Stimulated activated naive CD8-positive, alpha-beta T cell treated with anti-CD3 and anti-CD28 coated beads, Interleukin-15, Interleukin-2, amounts not matched to agents 100 U/mL and 50 U/mL, for 24 hours (primary cell): Measurements from ENCODE around the gene PRR16.

Source experiments
- ATAC-seq: fragments of 150-1000 bp; cut with Tn5 transposase; one replicate; pipeline ENCODE4 v1.10.0; 2021
- DNase-seq: peaks from one replicate; pipeline ENCODE4 v3.0.0; 2021

PRR16 gene

DNA sequence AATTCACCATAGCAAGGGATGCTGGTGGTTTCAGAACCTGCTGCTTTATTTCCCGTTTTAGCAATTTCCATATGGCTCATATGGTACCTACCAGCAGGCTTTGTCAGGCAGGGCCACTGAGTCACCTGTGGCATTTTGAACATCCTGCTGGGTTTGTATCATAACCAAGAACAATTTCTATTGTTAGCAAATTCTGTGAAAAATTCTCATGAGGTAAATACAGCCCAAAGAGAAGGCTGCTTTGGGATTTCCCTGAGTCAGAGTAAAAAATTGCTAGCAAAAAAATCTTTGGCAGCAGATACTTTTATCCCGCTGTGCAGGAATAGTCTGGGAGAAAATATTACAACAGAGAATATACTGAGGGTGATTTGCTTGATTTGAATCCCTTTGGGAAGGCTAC lies 52.7 kb downstream of the PRR16 start:
- DNase-seq (no peak), ATAC-seq (no peak)

GRCh38 chr5:120517607-120518252 lies 53.6 kb downstream of the PRR16 start:
- no peak for ATAC-seq
- DNase-seq: no peak

- DNase-seq: no peak
- ATAC-seq: no peak
Measured at GRCh38 chr5:120518581-120518980, 54.5 kb downstream of the PRR16 start.

DNA sequence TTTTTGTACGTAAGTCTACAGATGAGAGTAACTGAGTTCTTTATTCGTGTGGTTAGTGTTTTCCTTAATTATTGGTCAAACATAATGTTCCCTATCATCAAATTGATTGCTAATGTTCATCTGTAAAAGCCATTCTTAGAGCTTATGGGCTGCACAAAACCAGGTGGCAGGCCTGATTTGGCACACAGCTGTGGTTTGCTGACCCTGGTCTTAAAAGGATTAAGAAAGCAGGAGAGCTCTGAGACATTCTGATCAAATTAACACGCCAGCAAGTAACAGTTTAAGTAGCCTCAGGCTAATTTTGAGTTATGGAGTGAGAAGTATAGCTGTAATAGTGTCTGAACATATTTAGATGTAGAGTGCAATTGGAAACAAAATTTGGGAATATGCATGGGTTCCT lies 63.2 kb downstream of the PRR16 start:
- DNase-seq: no peak
- ATAC-seq: no peak

DNA sequence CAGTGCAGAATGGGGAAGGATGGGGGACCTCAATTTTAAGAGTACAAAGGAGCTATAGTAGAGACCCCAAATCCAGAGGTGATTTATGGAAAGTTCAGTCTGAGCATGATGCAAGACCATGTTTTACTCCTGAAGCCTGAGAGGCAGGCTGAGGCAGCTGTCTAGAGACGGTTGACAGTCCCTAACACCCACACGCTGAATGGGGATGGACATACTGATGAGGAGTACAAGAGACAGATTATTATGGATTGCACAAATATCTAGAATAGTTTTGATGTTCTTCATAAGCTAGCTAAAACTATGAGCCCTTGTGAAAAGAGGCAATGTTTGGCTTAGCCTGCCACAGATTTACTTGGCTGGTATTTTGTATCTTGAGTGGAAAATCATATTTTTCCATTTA lies 64.5 kb downstream of the PRR16 start:
- ATAC-seq (no peak), DNase-seq (no peak)

DNA sequence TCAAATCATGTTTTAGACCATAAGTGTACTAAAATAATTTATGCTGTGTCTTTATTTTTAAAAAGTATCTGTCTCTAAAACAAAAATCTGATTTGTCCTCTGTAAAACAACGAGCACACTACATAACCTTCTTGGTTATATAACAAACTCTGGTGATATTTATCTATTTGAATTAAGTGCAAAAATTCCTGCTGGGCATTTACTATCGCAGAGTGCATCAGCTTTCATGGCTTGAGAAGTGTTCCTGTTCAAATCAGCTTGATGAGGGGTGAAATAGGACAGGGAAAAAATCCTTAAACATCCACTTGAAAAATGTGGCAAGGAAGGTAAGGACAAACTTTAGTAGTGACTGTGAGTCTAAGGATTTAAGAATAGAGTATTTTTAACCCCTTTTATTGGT lies 65.3 kb downstream of the PRR16 start:
- ATAC-seq: no peak
- no peak for DNase-seq

DNA sequence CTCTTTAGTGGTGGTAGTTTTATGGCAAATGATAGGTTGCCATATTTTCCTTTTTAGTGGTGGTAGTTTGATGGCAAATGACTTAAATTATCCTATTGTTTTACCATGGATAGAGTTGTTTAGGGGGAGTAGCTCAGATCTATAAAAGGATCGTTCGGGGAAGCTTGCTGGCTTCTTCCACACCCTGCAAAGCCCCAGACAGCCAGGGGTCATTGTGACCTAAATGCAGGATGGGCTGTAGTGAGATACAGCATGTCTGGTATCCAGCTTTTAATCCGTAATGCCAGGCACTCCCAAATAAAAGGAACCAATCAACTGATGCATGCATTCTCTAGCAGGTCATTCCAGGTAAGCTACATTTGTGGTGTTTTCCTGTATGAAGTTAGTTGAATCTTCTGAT lies 67.1 kb downstream of the PRR16 start:
- no peak for DNase-seq
- ATAC-seq: no peak

DNA sequence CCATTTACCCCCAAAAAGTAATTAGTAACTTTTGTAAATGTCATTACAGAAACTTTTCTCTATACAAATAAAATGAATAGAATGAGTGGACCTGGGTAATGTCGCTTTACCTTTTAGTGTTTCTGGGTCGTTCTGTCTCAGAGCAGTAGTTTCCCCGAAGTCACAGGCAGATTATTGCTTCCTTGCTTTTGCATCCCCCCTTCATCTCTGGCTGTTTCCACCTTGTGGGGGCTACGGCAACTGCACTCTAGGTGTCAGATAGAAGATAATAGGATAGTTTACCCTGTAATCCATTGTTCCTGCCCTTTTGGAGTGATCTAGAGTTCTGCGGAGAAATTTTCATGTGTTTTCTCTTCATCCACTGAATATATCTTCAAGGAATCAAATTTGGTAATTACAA lies 68.7 kb downstream of the PRR16 start:
- ATAC-seq: no peak
- no peak for DNase-seq

DNA sequence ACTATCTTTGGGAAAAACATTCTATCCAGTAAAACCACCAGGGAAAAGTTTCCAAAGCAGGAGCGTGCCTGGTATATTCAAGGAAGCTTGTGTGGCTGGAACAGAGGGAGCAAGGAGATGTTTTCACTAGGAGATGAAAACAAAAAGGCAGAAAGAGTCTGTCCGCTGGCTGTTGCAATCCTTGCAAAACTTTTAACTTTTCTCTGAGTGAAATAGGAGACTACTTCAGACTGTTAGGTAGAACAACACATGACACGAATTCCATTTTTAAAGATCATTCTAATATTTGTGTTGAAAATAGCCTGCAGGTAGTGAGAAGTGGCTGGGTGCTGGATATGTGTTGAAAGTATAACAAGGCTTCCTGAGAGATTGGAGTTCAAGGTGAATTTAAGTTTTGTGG lies 69.5 kb downstream of the PRR16 start:
- DNase-seq (no peak), ATAC-seq (no peak)

GRCh38 chr5:120535900-120536299 lies 71.8 kb downstream of the PRR16 start:
- no peak for ATAC-seq

GRCh38 chr5:120538149-120538548 lies 74.0 kb downstream of the PRR16 start:
- ATAC-seq: no peak
- DNase-seq: no peak

More at GRCh38 chr5:120535900-120536299, 71.8 kb downstream of the PRR16 start:
- DNase-seq: no peak

DNA sequence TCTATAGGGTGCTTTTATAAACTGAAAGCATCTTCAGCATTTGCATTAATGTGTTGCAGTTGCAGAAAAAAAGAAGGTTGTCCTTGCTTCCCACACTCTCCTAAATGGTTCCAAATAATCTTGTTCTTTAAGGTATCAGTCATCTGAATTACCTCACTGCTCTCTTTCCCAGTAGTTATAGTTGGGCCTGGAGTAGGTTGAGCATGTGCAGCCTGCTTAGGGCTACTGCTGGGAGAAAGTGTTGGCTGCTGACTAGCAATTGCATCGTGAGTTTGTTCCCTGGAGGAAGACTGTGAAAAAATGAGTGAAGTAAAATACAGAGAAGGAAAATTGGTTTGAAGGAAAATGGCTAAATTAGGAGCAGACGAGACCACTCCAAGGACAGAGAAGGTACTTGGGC lies 74.5 kb downstream of the PRR16 start:
- DNase-seq (no peak), ATAC-seq (no peak)

DNA sequence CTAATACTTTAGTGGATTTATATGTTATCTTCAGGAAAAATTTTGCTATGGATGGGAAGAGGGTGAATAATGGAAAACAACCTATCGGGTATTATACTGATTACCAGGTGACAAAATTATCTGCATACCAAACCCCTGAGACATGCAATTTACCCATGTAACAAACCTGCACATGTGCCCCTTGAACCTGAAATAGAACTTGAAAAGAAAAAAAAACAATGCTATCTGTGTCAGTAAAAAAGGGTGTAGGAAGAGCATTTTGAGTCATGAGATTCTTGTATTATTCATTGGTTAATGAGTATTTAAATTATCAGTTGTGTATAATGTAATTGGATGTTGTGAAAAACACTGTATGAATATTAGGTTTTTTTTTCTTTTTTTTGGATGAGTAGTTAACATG lies 75.4 kb downstream of the PRR16 start:
- DNase-seq (no peak), ATAC-seq (no peak)

DNA sequence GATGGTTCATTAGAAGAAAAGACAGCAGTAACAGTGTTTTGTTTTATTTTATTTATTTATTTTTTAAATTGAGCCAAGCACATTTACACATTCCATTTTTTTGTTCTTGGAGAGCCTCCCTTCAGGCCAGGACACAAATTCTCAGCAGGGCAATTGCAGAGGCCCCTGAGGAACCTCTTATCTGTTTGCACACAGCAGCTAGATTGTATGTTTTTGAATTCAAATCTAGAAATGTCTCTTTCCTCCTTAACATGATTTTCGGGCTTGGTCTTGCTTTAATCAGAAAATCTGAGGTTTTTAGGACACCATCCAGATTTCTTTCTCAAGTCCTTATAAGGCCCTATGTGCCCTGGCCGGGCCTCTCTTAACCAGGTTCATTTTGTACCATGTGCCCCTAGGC lies 76.0 kb downstream of the PRR16 start:
- ATAC-seq (no peak), DNase-seq (no peak)

- no peak for ATAC-seq
- DNase-seq: no peak
Measured at GRCh38 chr5:120544043-120544442, 79.9 kb downstream of the PRR16 start.

DNA sequence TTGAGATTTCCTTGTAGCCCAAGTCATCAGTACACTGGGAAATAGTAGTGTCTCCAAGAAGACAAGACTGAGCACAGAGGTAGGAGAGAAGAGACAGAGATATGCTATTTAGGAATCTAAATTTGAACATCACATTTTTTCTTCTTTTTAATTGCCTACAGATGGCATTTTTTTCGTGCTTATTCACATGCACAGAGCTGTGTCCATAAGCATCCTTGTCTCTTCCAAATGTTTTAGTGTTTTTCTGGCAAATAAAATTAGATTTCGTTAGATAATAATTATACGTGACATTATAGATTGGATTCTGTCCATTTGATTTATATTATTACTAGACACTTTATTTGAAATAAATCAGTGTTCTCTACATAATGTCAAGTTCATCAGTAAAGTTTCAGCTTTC lies 80.9 kb downstream of the PRR16 start:
- DNase-seq (no peak), ATAC-seq (no peak)

DNA sequence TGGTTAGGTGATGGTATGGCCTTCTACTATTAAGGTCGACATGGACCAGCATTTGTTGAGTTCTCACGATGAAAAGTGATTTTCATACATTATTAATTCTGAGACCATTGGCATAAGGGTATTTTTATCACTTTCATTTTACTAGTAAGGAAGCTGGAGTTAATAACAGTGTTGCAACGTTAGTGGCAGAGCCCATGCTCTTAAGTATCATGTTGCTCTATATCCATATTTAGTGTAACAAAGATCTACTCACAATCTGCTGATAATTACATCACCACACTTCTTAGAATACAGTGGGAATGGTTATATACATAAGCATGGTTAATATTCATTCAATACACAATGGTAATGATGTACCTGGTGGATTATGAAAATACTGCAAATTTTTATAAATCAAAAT lies 81.9 kb downstream of the PRR16 start:
- DNase-seq (no peak), ATAC-seq (no peak)

DNA sequence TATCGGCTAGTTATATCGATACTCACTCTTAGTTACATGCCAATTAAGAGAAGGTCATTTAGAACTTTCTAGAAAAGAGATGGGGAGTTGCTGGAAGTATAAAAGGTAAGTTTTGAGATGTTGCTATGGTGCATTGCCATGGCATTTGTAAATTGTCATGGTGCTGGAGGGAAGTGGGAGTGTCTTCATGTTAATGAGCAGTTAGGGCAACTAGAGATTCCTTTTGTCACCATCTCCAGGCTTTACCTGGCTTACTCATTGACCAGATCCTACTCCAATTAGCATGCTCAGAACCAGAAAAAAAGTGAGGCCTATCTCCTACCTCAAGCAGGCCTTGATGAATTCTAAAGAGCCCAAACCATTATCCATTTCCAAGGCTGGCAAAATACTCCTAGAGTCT lies 82.8 kb downstream of the PRR16 start:
- DNase-seq (no peak), ATAC-seq (no peak)

GRCh38 chr5:120550358-120550757 lies 86.3 kb downstream of the PRR16 start:
- ATAC-seq: no peak

GRCh38 chr5:120552638-120553037 lies 88.5 kb downstream of the PRR16 start:
- ATAC-seq (no peak), DNase-seq (no peak)

More at GRCh38 chr5:120550358-120550757, 86.3 kb downstream of the PRR16 start:
- DNase-seq: no peak

DNA sequence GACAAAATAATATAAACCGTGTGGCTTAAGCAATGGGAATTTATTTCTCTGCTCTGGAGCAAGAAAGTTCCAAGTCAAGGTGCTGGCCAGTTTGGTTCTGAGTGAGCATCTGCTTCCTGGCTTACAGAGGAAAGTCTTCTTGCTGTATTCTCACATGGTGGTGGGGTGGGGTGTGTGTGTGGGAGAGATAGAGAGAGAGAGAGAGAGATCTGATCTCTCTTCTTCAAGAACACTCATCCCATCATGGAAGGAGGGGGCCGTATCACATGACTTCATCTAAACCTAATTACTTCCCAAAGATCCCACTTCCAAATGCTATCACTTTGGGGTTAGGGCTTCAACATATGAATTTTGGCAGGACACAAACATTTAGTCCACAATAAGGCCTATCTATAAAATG lies 91.2 kb downstream of the PRR16 start:
- DNase-seq (no peak), ATAC-seq (no peak)

DNA sequence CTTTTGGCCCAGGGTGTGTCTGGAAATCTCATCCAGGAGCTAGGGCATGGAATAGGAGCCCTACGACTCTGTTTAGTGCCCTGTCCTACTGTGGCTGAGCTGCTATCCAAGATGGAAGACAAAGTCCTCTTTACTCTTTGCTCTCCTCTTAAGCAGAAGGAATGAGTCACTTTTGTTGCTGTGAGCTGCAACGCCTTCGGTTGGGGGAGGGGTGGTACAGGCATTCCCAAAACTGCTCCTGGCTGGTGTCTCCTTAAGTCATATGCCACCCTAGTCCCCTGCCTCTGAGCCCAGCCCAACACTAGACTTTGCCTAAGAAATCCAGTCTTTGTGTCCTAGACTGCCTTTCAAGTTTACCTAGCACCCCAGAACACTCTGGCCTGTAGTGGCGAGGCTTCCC lies 99.9 kb downstream of the PRR16 start:
- ATAC-seq (no peak), DNase-seq (no peak)

GRCh38 chr5:120567066-120567465 lies 103.0 kb downstream of the PRR16 start:
- DNase-seq: no peak
- ATAC-seq: no peak

DNA sequence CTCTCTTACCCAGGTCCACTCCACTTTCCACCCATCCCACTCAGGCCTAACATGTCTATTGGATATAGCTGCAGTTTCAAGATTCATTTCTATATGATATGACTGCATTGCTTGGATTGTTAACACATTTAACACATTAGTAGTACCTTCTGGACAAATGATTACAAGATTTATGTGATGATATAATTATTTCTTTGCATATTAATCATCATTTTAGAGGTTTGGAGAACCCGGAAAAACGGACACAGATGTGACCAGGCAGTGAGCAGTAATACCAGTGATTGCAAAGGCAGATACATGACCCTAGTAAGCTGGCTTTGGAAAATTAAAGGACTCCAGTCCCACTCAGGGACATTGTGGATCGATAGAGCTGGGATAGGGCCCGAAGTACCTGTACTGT lies 103.8 kb downstream of the PRR16 start:
- DNase-seq (no peak), ATAC-seq (no peak)

DNA sequence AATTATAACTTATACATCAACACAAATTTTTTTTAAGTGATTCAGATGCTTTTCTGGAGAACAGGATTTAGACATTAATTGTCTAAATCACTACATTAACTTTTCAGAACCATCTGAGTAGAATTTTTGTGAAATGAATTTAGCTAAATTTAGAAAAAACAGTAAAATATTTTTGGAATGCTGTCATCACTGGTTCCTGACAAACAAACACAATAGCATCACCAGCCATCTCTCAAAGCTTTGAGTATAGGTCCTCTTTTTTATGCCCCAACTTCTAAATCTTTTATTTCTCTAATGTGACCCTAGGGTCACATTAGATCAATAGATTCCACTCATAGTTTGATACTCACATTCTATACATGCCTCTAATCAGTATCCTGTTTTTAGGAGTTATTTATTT lies 104.6 kb downstream of the PRR16 start:
- no peak for DNase-seq
- no peak for ATAC-seq
